ENCODE measurements around the gene RMC1. TPM values are rescaled to one million over a fixed set of nuclear protein-coding genes. Genes with fewer than 3 reads are reported as not detected.
A peak's percentile ranks its signal among the peaks of the same experiment; 100 is the strongest.

Gene RMC1
- total and polyA plus RNA-seq, 3 experiments from 2014 or later = 41.3 to 47.7 (median 45.5) TPM

DNA sequence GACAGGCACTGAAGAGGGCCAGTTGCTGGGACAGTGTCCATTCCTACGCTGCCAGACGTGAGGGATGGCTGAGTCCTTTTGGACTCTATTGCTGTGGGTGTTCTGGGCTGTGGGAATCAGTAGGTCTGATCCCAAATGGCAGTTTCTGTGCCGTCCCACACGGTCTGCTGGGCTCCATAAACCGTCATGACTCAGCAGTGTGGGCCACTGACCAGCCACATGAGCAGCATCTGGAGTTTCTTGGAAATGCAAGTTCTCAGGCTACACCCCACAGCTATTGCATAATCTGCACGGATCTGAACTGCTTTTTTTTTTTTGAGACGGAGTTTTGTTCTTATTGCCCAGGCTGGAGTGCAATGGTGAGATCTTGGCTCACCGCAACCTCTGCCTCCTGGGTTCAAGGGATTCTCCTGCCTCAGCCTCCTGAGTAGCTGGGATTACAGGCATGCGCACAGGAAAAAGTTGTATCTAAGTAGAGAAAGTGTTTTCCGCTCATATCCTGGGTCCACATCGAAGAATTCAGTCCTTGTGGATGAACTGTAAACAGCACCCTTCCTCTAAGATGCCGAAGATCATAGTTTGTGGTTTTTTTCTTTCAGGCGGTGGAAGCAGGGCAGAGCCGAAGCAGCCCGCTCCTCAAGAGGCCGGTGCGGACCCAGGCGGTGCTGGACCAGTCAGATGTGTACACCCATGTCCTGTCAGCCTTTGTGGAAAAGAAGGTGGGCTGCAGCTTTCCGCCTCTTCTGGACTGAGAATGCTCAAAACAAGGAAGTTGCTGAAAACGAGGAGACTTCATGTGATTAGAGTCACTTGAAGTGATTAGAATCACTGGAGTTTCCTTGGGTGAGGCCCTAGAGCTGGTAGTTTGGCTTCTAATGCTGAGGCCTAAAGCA, 25.5 kb downstream of the RMC1 start:
- H3K4me1 Mint-ChIP-seq = peaks cover 0 to 2% (median 0%) of the 10 kb centered on the region in 3 donors
- peak overlapping the region; percentile 38 for H3K27ac ChIP-seq (ENCODE audit: low read depth, low read length)
- H3K4me3 Mint-ChIP-seq = no peak overlapping the region
- peak overlapping the region in 3 of 8 donors; percentile 35 to 84 (median 38) for H3K27ac Mint-ChIP-seq
- H3K9me3 ChIP-seq (ENCODE audit: low read length) = no peaks in the 10 kb centered on the region
- no peaks in the 10 kb centered on the region for H3K27me3 ChIP-seq (ENCODE audit: insufficient read depth, low read length, poor library complexity, severe bottlenecking)
- peaks cover 5% of the 10 kb centered on the region for H3K4me1 ChIP-seq (ENCODE audit: insufficient read depth, low read length)
- no peak overlapping the region for H3K4me3 ChIP-seq (ENCODE audit: low read length)
- peaks cover 67% of the 10 kb centered on the region for H3K36me3 ChIP-seq (ENCODE audit: insufficient read depth, low read length)
- no peak for DNase-seq
- CTCF ChIA-PET = interaction anchor here (1.6 kb wide), 1 partner anchor 10 kb away, joined by 3 read pairs; no protein-coding TSS in a partner anchor
- POLR2A ChIA-PET = no interaction called here
- H3K27me3 Mint-ChIP-seq = no peaks in the 10 kb centered on the region
- peaks cover 7 to 91% (median 32%) of the 10 kb centered on the region in 3 donors for H3K36me3 Mint-ChIP-seq
- H3K9me3 Mint-ChIP-seq = no peaks in the 10 kb centered on the region

DNA sequence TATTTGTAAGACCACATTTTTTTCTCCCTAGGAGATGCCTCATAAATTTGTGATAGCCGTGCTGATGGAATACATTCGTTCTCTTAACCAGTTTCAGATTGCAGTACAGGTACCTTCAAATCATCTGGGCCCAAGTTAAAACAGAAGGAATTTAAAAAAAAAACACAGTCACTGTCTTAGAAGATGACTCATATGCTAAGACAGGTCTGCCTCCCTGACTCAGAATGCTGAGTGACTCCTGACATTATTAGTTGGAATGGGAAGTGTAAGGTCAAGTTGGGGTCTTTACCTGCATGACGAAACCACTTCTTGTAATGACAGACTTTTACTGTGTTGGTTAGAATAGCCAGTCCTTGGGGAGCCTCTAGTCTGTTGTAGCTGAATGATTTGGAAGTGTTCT, 26.3 kb downstream of the RMC1 start:
- H3K27ac Mint-ChIP-seq = peak overlapping the region in 4 of 8 donors; percentile 11 to 84 (median 26)
- DNase-seq = no peak
- POLR2A ChIA-PET = interaction anchor here (1.0 kb wide), 1 partner anchor 55 kb away, joined by 5 read pairs; no protein-coding TSS in a partner anchor
- Histone ChIP-seq H3K36me3 (ENCODE audit: insufficient read depth, low read length) (peaks cover 68% of the 10 kb centered on the region), H3K9me3 (ENCODE audit: low read length) (no peaks in the 10 kb centered on the region), H3K4me3 (ENCODE audit: low read length) (no peak overlapping the region), H3K27ac (ENCODE audit: low read depth, low read length) (peak overlapping the region; percentile 38), H3K4me1 (ENCODE audit: insufficient read depth, low read length) (peaks cover 5% of the 10 kb centered on the region), H3K27me3 (ENCODE audit: insufficient read depth, low read length, poor library complexity, severe bottlenecking) (no peaks in the 10 kb centered on the region)
- H3K4me1 Mint-ChIP-seq = peaks cover 0 to 1% (median 0%) of the 10 kb centered on the region in 3 donors
- no peak overlapping the region for H3K4me3 Mint-ChIP-seq
- no peaks in the 10 kb centered on the region for H3K27me3 Mint-ChIP-seq
- CTCF ChIA-PET = no interaction called here
- peaks cover 5 to 91% (median 29%) of the 10 kb centered on the region in 3 donors for H3K36me3 Mint-ChIP-seq
- H3K9me3 Mint-ChIP-seq = no peaks in the 10 kb centered on the region

DNA sequence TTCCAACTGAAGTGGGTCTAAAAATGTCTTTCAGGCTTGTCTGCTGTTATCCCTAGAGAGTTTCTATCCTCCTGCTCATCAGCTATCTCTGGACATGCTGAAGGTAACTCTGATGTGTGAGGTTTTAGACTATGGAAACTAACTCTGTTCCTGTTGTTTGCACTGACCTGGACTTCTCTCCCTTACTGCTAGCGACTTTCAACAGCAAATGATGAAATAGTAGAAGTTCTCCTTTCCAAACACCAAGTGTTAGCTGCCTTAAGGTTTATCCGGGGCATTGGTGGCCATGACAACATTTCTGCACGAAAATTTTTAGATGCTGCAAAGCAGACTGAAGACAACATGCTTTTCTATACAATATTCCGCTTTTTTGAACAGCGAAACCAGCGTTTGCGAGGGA, 26.9 kb downstream of the RMC1 start:
- Histone ChIP-seq H3K9me3 (ENCODE audit: low read length) (no peaks in the 10 kb centered on the region), H3K4me3 (ENCODE audit: low read length) (no peak overlapping the region), H3K27ac (ENCODE audit: low read depth, low read length) (no peak overlapping the region), H3K27me3 (ENCODE audit: insufficient read depth, low read length, poor library complexity, severe bottlenecking) (no peaks in the 10 kb centered on the region), H3K36me3 (ENCODE audit: insufficient read depth, low read length) (peaks cover 73% of the 10 kb centered on the region), H3K4me1 (ENCODE audit: insufficient read depth, low read length) (peaks cover 5% of the 10 kb centered on the region)
- peaks cover 5 to 95% (median 30%) of the 10 kb centered on the region in 3 donors for H3K36me3 Mint-ChIP-seq
- POLR2A ChIA-PET = interaction anchor here (1.0 kb wide), 1 partner anchor 55 kb away, joined by 5 read pairs; no protein-coding TSS in a partner anchor
- H3K4me1 Mint-ChIP-seq = peaks cover 0 to 1% (median 0%) of the 10 kb centered on the region in 3 donors
- no peaks in the 10 kb centered on the region for H3K9me3 Mint-ChIP-seq
- no peaks in the 10 kb centered on the region for H3K27me3 Mint-ChIP-seq
- no peak for DNase-seq
- CTCF ChIA-PET = no interaction called here
- H3K27ac Mint-ChIP-seq = peak overlapping the region in 3 of 8 donors; percentile 11 to 84 (median 30)
- H3K4me3 Mint-ChIP-seq = no peak overlapping the region

DNA sequence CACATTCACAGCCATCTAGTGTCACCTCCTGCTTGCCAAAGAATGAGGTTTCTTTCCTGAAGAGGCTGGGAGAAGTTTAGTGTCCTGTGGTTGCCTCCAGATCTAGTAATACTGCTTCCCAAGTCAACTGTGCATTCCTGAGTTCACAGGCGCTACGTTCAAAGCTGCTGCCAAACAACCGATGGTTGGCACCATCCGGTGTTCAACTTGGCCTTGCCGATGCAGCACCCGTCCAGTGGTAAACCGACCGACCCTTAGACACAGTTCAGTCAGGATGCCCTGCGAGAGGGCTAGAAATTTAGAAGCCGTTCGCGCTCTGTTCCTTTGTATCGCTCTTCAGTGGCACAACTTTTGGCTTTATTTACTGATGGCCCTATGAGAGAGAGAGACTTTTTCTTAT, 28.6 kb downstream of the RMC1 start:
- H3K36me3 ChIP-seq (ENCODE audit: insufficient read depth, low read length) = peaks cover 76% of the 10 kb centered on the region
- no peak for DNase-seq
- Mint-ChIP-seq H3K27me3 (no peaks in the 10 kb centered on the region), H3K27ac (peak overlapping the region in 2 of 8 donors; percentile 19 to 44), H3K4me1 (no peaks in the 10 kb centered on the region), H3K9me3 (no peaks in the 10 kb centered on the region), H3K4me3 (no peak overlapping the region), H3K36me3 (peaks cover 5 to 98% (median 28%) of the 10 kb centered on the region in 3 donors)
- H3K27ac ChIP-seq (ENCODE audit: low read depth, low read length) = no peak overlapping the region
- H3K4me1 ChIP-seq (ENCODE audit: insufficient read depth, low read length) = peaks cover 5% of the 10 kb centered on the region
- CTCF ChIA-PET = interaction anchor here (1.0 kb wide), 1 partner anchor 17 kb away, joined by 3 read pairs; no protein-coding TSS in a partner anchor
- no peak overlapping the region for H3K4me3 ChIP-seq (ENCODE audit: low read length)
- H3K9me3 ChIP-seq (ENCODE audit: low read length) = no peaks in the 10 kb centered on the region
- no peaks in the 10 kb centered on the region for H3K27me3 ChIP-seq (ENCODE audit: insufficient read depth, low read length, poor library complexity, severe bottlenecking)
- POLR2A ChIA-PET = no interaction called here

DNA sequence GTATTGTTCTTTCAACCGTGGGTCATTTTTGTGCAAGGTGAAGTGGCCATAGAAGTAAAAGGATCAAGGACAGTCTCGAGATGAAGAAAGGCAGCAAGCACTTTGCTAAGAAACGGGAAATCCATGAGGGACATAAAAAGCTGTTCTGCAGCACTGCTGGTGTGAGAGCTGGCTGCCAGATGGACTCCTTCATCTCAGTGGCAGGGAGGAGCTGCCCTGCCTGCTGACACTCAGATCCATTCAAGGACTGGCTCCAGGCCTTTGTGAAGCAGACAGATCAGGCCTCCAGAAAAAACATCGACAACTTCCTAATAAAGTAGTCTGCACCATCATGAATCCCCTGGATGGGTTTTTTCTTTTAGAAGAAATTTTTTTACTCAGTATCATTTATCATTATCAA, 29.5 kb downstream of the RMC1 start:
- peaks cover 9 to 99% (median 26%) of the 10 kb centered on the region in 3 donors for H3K36me3 Mint-ChIP-seq
- Histone ChIP-seq H3K4me1 (ENCODE audit: insufficient read depth, low read length) (peaks cover 5% of the 10 kb centered on the region), H3K27ac (ENCODE audit: low read depth, low read length) (no peak overlapping the region), H3K36me3 (ENCODE audit: insufficient read depth, low read length) (peaks cover 79% of the 10 kb centered on the region), H3K27me3 (ENCODE audit: insufficient read depth, low read length, poor library complexity, severe bottlenecking) (no peaks in the 10 kb centered on the region), H3K4me3 (ENCODE audit: low read length) (no peak overlapping the region), H3K9me3 (ENCODE audit: low read length) (no peaks in the 10 kb centered on the region)
- H3K9me3 Mint-ChIP-seq = no peaks in the 10 kb centered on the region
- H3K27me3 Mint-ChIP-seq = no peaks in the 10 kb centered on the region
- no peak overlapping the region for H3K4me3 Mint-ChIP-seq
- ChIA-PET POLR2A (no interaction called here), CTCF (interaction anchor here (2.5 kb wide), 1 partner anchor 53 kb away, joined by 6 read pairs; the partner anchor contains the start of gene NPC1)
- H3K4me1 Mint-ChIP-seq = no peaks in the 10 kb centered on the region
- H3K27ac Mint-ChIP-seq = peak overlapping the region in 4 of 8 donors; percentile 12 to 61 (median 38)
- DNase-seq = no peak

DNA sequence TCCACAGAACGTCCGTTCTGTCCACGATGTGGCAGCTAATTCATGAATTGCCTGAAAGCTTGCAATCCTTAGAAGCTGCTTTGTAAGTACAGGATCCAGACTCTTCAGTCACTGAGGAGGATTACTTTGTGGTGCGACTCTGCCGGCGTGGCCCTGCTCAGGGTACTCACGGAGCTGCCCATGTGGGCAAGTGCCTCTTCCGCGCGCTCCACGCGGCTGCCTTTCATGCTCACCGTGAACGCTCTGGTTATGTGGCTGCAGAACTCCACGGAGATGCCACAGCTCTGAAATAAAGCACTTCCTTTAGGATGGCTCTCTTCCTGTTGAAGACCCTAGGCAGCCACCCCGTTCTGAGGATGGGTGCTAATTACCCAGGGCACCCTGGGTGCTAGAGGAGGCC, 31.0 kb downstream of the RMC1 start:
- peaks cover 9 to 99% (median 33%) of the 10 kb centered on the region in 3 donors for H3K36me3 Mint-ChIP-seq
- POLR2A ChIA-PET = interaction anchor here (0.6 kb wide), 1 partner anchor 51 kb away, joined by 3 read pairs; no protein-coding TSS in a partner anchor

DNA sequence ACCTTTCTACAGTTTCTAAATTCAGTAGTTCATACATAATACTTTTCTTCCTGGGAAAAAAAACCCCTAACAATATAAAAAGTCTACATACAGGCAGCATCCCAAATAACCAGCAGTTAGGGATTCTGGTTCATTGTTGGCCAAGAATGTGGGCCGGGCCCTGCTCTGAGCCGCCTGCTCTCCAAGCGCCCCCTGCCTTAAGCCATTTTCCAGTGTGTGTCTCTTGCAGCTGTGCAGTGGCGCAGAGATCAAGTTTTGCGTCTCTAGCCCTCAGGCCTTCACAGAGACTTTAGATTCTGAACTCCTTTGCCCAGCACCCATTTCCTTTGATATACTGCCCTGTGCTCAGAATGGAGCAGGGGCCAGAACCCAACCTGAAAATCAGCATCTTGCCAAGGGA, 32.9 kb downstream of the RMC1 start:
- no peak overlapping the region for H3K27ac ChIP-seq (ENCODE audit: low read depth, low read length)
- H3K4me3 Mint-ChIP-seq = no peak overlapping the region
- H3K9me3 Mint-ChIP-seq = no peaks in the 10 kb centered on the region
- H3K36me3 Mint-ChIP-seq = peaks cover 8 to 99% (median 30%) of the 10 kb centered on the region in 3 donors
- no peaks in the 10 kb centered on the region for H3K9me3 ChIP-seq (ENCODE audit: low read length)
- H3K4me1 ChIP-seq (ENCODE audit: insufficient read depth, low read length) = peaks cover 16% of the 10 kb centered on the region
- H3K36me3 ChIP-seq (ENCODE audit: insufficient read depth, low read length) = peaks cover 72% of the 10 kb centered on the region
- ChIA-PET CTCF (interaction anchor here (1.4 kb wide), 1 partner anchor 58 kb away, joined by 3 read pairs; no protein-coding TSS in a partner anchor), POLR2A (no interaction called here)
- no peak for DNase-seq
- no peaks in the 10 kb centered on the region for H3K27me3 ChIP-seq (ENCODE audit: insufficient read depth, low read length, poor library complexity, severe bottlenecking)
- H3K27me3 Mint-ChIP-seq = no peaks in the 10 kb centered on the region
- H3K4me1 Mint-ChIP-seq = peaks cover 7 to 16% (median 16%) of the 10 kb centered on the region in 3 donors
- H3K27ac Mint-ChIP-seq = peak overlapping the region in 5 of 8 donors; percentile 7 to 81 (median 61)
- H3K4me3 ChIP-seq (ENCODE audit: low read length) = no peak overlapping the region

More for the DNA sequence above, 31.0 kb downstream of the RMC1 start:
- Histone ChIP-seq H3K9me3 (ENCODE audit: low read length) (no peaks in the 10 kb centered on the region), H3K27me3 (ENCODE audit: insufficient read depth, low read length, poor library complexity, severe bottlenecking) (no peaks in the 10 kb centered on the region), H3K27ac (ENCODE audit: low read depth, low read length) (no peak overlapping the region), H3K36me3 (ENCODE audit: insufficient read depth, low read length) (peaks cover 81% of the 10 kb centered on the region), H3K4me1 (ENCODE audit: insufficient read depth, low read length) (peaks cover 1% of the 10 kb centered on the region), H3K4me3 (ENCODE audit: low read length) (no peak overlapping the region)
- no peak for DNase-seq
- Mint-ChIP-seq H3K4me1 (no peaks in the 10 kb centered on the region), H3K27me3 (no peaks in the 10 kb centered on the region), H3K9me3 (no peaks in the 10 kb centered on the region), H3K4me3 (no peak overlapping the region), H3K27ac (peak overlapping the region in 2 of 8 donors; percentile 17 to 30)
- CTCF ChIA-PET = interaction anchor here (1.2 to 2.5 kb wide), 3 partner anchors 11 to 51 kb away, joined by 3 to 6 read pairs (median 3); partner anchors contain the start of gene NPC1

DNA sequence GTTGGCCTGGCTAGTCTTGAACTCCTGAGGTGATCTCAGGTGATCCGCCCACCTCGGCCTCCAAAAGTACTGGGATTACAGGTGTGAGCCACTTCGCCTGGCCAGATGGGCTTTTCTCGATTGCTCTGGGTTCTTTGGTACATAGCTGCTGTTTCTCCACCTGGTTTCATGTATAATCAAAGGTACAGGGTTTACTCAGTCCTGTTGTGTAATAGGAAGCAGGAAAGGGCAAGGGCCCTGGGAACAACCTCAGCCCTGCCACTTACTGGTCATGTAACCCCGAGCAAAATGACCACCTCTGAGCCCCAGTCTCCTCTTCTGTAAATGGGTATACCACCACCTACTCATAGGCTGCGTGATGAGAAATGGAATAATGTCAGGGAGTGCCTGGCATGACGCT, 34.0 kb downstream of the RMC1 start:
- ChIA-PET CTCF (no interaction called here), POLR2A (no interaction called here)
- no peak for DNase-seq
- Mint-ChIP-seq H3K27me3 (no peaks in the 10 kb centered on the region), H3K4me1 (peaks cover 14 to 27% (median 24%) of the 10 kb centered on the region in 3 donors), H3K4me3 (no peak overlapping the region), H3K36me3 (peaks cover 8 to 98% (median 29%) of the 10 kb centered on the region in 3 donors), H3K27ac (peak overlapping the region in 1 of 8 donors; percentile 83), H3K9me3 (no peaks in the 10 kb centered on the region)
- no peaks in the 10 kb centered on the region for H3K9me3 ChIP-seq (ENCODE audit: low read length)
- no peak overlapping the region for H3K4me3 ChIP-seq (ENCODE audit: low read length)
- no peaks in the 10 kb centered on the region for H3K27me3 ChIP-seq (ENCODE audit: insufficient read depth, low read length, poor library complexity, severe bottlenecking)
- H3K4me1 ChIP-seq (ENCODE audit: insufficient read depth, low read length) = peaks cover 27% of the 10 kb centered on the region
- H3K27ac ChIP-seq (ENCODE audit: low read depth, low read length) = no peak overlapping the region
- peaks cover 64% of the 10 kb centered on the region for H3K36me3 ChIP-seq (ENCODE audit: insufficient read depth, low read length)
